ENCODE data around the gene PTPN7.

PTPN7 gene

GRCh38 chr1:202110977-202111376 is 49.4 kb downstream of the PTPN7 start:
- H3K4me3 ChIP-seq (ENCODE audit: low read length): no peak overlapping the region
- TF ChIP-seq ZNF274 (IDR thresholded peaks at IDR 0.05; ENCODE audit: low read depth, low read length): no peak

GRCh38 chr1:202107801-202108731 is 52.3 kb downstream of the PTPN7 start:
- no peak overlapping the region for H3K4me3 ChIP-seq (ENCODE audit: low read length)
- no peak for TF ChIP-seq ZNF274 (IDR thresholded peaks at IDR 0.05; ENCODE audit: low read depth, low read length)

- no peak for TF ChIP-seq ZNF274 (IDR thresholded peaks at IDR 0.05; ENCODE audit: low read depth, low read length)
- H3K4me3 ChIP-seq (ENCODE audit: low read length): no peak overlapping the region
Measured at GRCh38 chr1:202107321-202107761, 53.1 kb downstream of the PTPN7 start.

DNA sequence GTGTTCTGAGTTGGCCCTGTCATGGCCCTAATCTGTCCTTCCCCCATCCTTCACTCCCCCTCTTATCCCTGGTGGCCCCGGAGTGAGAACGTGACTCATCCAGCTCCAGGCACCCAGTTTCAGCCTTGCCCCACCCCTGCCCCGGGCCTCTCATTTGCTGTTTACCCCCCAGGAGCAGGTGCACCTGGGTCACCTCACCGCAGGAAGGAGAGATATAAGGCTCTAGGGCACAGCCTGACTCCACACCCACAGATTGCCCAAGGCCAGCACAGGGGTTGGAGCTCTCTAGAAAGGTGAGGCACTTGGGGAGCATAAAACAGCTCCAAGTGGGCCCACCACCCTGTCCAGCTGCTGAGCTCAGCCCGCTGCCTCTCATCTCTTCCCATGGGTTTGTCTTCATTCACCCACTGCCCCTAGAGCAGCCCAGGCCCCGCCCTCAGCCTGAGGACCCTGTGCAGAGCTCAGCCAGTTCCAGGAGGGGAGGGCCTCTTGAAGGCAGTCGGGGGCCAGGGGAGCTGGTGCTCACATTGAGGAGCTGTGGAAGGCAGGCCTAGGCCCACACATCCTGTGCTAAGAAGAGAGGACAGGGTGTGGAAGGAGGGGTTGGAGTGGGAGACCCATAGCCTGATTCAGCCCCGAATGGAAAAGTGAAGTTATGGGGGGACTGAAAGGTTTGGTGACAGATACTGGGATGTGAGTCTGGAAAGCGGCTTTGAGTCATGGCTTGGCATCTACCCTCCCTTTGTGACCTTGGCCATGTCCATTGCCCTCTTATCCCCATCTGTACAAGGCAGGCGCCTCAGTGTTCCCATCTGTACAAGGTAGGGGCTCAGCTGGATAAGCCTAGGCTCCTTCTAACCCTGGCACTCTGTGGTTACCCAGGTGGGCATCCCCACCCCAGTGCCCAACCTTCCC is 53.8 kb downstream of the PTPN7 start:
- no peak for TF ChIP-seq ZNF274 (IDR thresholded peaks at IDR 0.05; ENCODE audit: low read depth, low read length)

GRCh38 chr1:202105571-202106339 is 54.6 kb downstream of the PTPN7 start:
- TF ChIP-seq ZNF274 (IDR thresholded peaks at IDR 0.05; ENCODE audit: low read depth, low read length): no peak
- no peak overlapping the region for H3K4me3 ChIP-seq (ENCODE audit: low read length)

More for the DNA sequence above, 53.8 kb downstream of the PTPN7 start:
- H3K4me3 ChIP-seq (ENCODE audit: low read length): no peak overlapping the region

- H3K4me3 ChIP-seq (ENCODE audit: low read length): no peak overlapping the region
- TF ChIP-seq ZNF274 (IDR thresholded peaks at IDR 0.05; ENCODE audit: low read depth, low read length): no peak
Measured at GRCh38 chr1:202104073-202104472, 56.3 kb downstream of the PTPN7 start.

DNA sequence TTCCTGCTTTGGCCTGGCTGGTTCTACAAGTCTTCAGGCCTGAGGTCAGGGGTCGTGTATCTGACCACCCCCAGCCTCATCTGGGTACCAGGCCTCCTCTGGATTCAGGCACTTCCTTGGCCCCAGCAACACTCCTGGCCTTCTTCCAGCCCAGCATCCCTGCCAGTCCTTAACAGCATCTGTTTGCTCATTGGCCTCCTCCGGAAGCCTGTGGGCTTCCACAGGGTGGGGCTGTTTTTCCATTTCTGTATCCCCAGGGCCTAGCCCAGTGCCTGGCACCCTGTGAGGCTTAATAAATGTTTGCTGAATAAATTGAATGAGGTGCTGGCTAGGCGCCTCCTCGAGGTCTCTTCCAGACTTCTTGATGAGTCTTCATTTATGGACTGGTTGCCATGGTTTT is 59.2 kb downstream of the PTPN7 start:
- no peak overlapping the region for H3K4me3 ChIP-seq (ENCODE audit: low read length)
- TF ChIP-seq ZNF274 (IDR thresholded peaks at IDR 0.05; ENCODE audit: low read depth, low read length): no peak

Data from GM08714 (cell line).